ENCODE data around the gene VAT1L. TPM values are rescaled to one million over a fixed set of nuclear protein-coding genes. Genes with fewer than 3 reads are reported as not detected.

Gene VAT1L
- total and polyA plus RNA-seq, 2 donors (not counting 3 experiments of a cell fraction or from before 2014, with no cell fraction given): 0.46 to 1.5 TPM

DNA sequence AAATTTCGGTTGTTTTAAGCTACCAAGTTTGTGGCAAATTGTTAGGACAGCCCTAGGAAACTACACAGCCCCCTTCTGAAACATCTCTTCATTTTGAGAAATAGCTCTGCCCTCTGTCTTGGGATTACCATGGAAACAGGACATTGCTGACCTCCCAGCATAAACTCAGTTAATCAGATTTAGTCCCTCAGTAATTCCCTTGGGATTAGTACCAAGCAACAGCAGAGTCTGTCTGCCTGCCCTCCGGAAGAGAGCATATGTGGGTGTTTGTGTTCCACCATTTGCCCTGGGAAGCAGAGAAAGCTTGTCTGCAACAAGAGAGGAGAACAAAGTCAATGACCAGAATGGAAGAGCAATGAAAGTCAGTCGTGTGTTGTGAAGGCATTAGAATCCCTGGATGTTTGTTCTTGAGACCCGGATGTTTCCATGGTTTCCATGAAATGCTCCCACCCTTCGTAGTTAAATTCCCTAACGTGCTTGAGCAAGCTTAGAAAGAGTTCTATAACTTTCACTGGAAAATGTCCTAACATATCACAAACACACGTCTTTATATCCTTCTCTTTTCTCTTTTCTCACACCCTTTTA, 39.9 kb upstream of the VAT1L start:
- no peak overlapping the region for H3K4me2 ChIP-seq (ENCODE audit: insufficient read depth, low read length)
- H2AFZ ChIP-seq (ENCODE audit: low read depth, low read length): no peak overlapping the region
- no peak for FAIRE-seq
- dilution Hi-C loops (cut with MboI; ENCODE audit: extremely low pct_ligation_motif_present, low sequenced_read_pairs): no loop called here
- CTCF ChIA-PET: interaction anchor here (1.5 kb wide), 1 partner anchor 11 kb away, joined by 4 read pairs; no protein-coding TSS in a partner anchor
- H3K9me1 ChIP-seq (replicated peaks; ENCODE audit: control insufficient read depth, extremely low read depth, insufficient read depth, low read length): no peaks in the 10 kb centered on the region
- no peaks in the 10 kb centered on the region for H3K4me1 ChIP-seq (ENCODE audit: control insufficient read depth, extremely low read depth, insufficient read depth, low read length)
- H3K79me2 ChIP-seq (ENCODE audit: control insufficient read depth, insufficient read depth, low read length): no peaks in the 10 kb centered on the region
- POLR2A ChIA-PET: no interaction called here
- H3K27ac ChIP-seq (ENCODE audit: insufficient read depth, low read depth, low read length): no peak overlapping the region
- H4K20me1 ChIP-seq (replicated peaks; ENCODE audit: control insufficient read depth, extremely low read depth, insufficient read depth, low read length): no peaks in the 10 kb centered on the region
- intact Hi-C loops (cut with micrococcal nuclease): no loop called here
- H3K9me3 ChIP-seq (replicated peaks; ENCODE audit: control insufficient read depth, insufficient read depth, low read length): no peaks in the 10 kb centered on the region
- TF ChIP-seq, protein P1, sequence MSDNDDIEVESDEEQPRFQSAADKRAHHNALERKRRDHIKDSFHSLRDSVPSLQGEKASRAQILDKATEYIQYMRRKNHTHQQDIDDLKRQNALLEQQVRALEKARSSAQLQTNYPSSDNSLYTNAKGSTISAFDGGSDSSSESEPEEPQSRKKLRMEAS (IDR thresholded peaks at IDR 0.05; ENCODE audit: insufficient read depth, insufficient read length): no peak
- TF ChIP-seq MYC (IDR thresholded peaks at IDR 0.05; ENCODE audit: low read depth, low read length): no peak
- TF ChIP-seq POLR2AphosphoS5 (IDR thresholded peaks at IDR 0.05; ENCODE audit: insufficient read depth, low read depth, low read length): no peak
- no peak for TF ChIP-seq JUN (IDR thresholded peaks at IDR 0.05; ENCODE audit: borderline replicate concordance, insufficient read depth, insufficient read length, low read depth)
- TF ChIP-seq, protein P2, sequence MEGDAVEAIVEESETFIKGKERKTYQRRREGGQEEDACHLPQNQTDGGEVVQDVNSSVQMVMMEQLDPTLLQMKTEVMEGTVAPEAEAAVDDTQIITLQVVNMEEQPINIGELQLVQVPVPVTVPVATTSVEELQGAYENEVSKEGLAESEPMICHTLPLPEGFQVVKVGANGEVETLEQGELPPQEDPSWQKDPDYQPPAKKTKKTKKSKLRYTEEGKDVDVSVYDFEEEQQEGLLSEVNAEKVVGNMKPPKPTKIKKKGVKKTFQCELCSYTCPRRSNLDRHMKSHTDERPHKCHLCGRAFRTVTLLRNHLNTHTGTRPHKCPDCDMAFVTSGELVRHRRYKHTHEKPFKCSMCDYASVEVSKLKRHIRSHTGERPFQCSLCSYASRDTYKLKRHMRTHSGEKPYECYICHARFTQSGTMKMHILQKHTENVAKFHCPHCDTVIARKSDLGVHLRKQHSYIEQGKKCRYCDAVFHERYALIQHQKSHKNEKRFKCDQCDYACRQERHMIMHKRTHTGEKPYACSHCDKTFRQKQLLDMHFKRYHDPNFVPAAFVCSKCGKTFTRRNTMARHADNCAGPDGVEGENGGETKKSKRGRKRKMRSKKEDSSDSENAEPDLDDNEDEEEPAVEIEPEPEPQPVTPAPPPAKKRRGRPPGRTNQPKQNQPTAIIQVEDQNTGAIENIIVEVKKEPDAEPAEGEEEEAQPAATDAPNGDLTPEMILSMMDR (IDR thresholded peaks at IDR 0.05; ENCODE audit: extremely low read depth in 1 of 2, insufficient read depth in 1 of 2, low read depth in 1 of 2, low read length in 2 of 2): no peak
- TF ChIP-seq GATA2 (IDR thresholded peaks at IDR 0.05; ENCODE audit: insufficient read depth, insufficient read length, low read depth, low read length): no peak
- TF ChIP-seq FOS (IDR thresholded peaks at IDR 0.05; ENCODE audit: borderline replicate concordance, insufficient read depth, low read length): no peak
- no peak for TF ChIP-seq POLR2A (IDR thresholded peaks at IDR 0.05; ENCODE audit: low read depth, low read length)
- no peak for TF ChIP-seq EZH2 (IDR thresholded peaks at IDR 0.05; ENCODE audit: borderline replicate concordance, low read depth, low read length, severe bottlenecking)
- BruUV-seq (replicated peaks): no TSS peak
- H3K9ac ChIP-seq (replicated peaks; ENCODE audit: extremely low read depth, insufficient read depth, low read length): no peak overlapping the region
- no peak for DNase-seq (ENCODE audit: low read depth, low spot score)
- no peaks in the 10 kb centered on the region for H3K36me3 ChIP-seq (ENCODE audit: control insufficient read depth in 2 of 2, extremely low read depth in 1 of 2, insufficient read depth in 2 of 2, low read length in 2 of 2)
- no peaks in the 10 kb centered on the region for H3K27me3 ChIP-seq (ENCODE audit: control insufficient read depth in 2 of 2, insufficient read depth in 2 of 2, low read length in 2 of 2)
- no peak overlapping the region for H3K4me3 ChIP-seq (replicated peaks in 1 of 3; ENCODE audit: insufficient read depth in 1 of 3, low read depth in 1 of 3, low read length in 3 of 3)
